ENCODE results near the gene NTM.

The NTM gene

GRCh38 chr11:131800452-131800851 lies 430.0 kb downstream of the NTM start:
- DNase-seq (ENCODE audit: low read depth): no peak
- TF ChIP-seq, protein P1, sequence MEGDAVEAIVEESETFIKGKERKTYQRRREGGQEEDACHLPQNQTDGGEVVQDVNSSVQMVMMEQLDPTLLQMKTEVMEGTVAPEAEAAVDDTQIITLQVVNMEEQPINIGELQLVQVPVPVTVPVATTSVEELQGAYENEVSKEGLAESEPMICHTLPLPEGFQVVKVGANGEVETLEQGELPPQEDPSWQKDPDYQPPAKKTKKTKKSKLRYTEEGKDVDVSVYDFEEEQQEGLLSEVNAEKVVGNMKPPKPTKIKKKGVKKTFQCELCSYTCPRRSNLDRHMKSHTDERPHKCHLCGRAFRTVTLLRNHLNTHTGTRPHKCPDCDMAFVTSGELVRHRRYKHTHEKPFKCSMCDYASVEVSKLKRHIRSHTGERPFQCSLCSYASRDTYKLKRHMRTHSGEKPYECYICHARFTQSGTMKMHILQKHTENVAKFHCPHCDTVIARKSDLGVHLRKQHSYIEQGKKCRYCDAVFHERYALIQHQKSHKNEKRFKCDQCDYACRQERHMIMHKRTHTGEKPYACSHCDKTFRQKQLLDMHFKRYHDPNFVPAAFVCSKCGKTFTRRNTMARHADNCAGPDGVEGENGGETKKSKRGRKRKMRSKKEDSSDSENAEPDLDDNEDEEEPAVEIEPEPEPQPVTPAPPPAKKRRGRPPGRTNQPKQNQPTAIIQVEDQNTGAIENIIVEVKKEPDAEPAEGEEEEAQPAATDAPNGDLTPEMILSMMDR (IDR thresholded peaks at IDR 0.05; ENCODE audit: control insufficient read depth, extremely low read depth, insufficient read depth): no peak
- H3K4me3 ChIP-seq (ENCODE audit: low read depth, low read length): no peak overlapping the region

DNA sequence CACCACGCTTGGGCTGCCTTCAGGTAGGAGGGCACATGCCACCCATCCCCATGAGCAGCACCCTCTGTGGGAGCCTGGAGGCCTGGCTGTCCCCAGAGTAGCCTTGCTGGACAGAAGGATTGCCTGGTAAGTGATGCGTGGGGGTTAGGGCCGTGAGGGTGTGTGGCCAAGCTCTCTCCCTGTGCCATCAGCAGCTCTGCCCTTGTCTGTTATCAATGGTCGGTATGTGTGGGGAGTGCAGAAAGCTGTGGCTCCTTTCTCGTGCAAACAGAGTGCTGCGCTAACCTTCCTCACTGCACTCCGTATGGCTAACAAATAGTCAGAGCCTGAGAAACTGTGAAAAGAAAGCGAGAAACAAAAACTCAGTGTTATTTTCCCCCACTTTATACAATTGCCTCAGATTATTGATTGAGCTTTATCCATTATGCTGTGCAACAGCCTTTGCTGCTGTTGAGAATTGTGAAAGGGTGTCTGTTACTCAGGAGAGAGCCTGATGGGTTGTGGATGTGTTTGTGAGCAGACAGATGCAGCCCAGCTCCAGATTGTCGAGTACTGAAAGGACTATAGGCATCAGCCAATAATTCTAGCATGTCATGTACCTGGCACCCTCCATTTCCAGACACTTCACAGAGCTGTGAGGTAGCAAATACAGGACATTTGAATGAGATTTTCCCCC lies 432.2 kb downstream of the NTM start:
- TF ChIP-seq, protein P1 (IDR thresholded peaks at IDR 0.05; ENCODE audit: control insufficient read depth, extremely low read depth, insufficient read depth): no peak

GRCh38 chr11:131807876-131808275 lies 437.5 kb downstream of the NTM start:
- no peak for DNase-seq (ENCODE audit: low read depth)
- no peak overlapping the region for H3K4me3 ChIP-seq (ENCODE audit: low read depth, low read length)
- TF ChIP-seq, protein P1 (IDR thresholded peaks at IDR 0.05; ENCODE audit: control insufficient read depth, extremely low read depth, insufficient read depth): no peak

More for the DNA sequence above, 432.2 kb downstream of the NTM start:
- no peak overlapping the region for H3K4me3 ChIP-seq (ENCODE audit: low read depth, low read length)
- no peak for DNase-seq (ENCODE audit: low read depth)

DNA sequence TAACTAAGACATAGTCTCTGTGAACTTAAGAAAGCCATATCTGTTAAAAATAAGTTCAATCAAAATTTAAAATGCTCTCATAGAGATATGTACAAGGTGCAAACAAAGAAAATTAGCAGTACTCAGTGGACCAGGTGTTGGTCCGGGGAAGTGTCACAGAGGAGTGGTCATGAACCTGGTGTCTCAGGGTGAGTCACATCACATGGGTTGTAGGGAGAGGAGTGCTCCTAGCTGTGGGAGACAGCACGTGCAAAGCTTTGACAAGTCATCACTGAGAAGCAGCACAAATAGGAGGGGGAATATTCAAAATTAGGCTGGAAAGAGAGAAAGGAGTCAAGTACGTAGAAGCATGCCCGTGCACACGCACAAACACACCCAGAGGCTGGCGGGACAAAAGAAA lies 438.1 kb downstream of the NTM start:
- TF ChIP-seq, protein P1 (IDR thresholded peaks at IDR 0.05; ENCODE audit: control insufficient read depth, extremely low read depth, insufficient read depth): no peak
- no peak overlapping the region for H3K4me3 ChIP-seq (ENCODE audit: low read depth, low read length)
- no peak for DNase-seq (ENCODE audit: low read depth)

DNA sequence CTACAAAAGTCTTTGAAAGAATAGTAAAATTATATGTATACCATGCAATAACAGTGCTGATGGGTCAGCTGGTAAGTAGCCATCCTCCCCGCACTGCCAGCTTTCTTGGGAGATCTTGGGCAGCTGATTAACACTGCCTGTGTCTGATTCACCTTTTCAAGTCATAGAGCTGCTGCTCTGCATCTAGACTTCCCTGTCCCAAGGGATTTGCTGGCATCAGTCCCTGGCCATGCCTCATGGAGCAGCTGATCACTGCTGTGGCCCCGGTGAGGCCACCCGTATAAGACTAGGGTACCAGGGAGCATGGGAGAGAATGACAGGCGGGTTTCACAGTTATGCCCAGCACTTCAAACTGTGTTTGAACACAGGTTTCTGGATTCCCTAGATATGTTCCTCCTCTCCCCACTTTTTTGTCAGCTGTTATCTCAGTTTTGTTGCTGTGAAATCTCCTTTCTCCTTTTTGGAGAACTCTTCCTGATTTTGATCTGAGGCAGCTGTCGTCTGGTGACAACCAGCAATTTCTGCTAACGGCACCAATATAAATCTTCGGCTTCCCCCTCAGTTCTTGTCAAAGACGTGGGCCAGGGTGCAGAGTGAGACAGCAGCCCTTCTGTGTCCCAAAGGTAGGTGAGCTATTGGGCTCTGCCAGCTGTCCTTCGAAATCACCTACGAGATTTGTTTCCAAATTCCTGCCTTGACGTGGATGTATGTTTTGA lies 438.9 kb downstream of the NTM start:
- no peak overlapping the region for H3K4me3 ChIP-seq (ENCODE audit: low read depth, low read length)
- DNase-seq (ENCODE audit: low read depth): no peak
- TF ChIP-seq, protein P1 (IDR thresholded peaks at IDR 0.05; ENCODE audit: control insufficient read depth, extremely low read depth, insufficient read depth): no peak

DNA sequence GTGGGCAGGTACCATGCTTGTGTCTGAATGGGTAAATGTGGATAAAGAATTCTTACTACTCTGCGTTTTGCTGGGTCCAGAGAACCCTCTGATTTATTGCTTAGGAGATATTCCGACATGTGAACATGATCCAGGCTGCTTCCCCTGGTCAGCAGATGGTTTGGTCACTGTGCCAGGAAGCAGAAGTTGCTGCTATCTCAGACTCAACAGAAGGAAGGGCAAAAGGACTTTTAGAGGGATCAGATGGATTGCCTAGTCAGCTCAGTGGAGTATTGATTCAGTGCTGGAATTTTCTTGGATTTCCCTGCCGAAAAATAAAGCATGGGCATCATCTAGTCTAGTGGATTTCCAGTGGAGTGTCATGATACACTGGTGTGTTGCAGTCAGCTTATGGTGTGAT lies 440.1 kb downstream of the NTM start:
- DNase-seq (ENCODE audit: low read depth): no peak
- H3K4me3 ChIP-seq (ENCODE audit: low read depth, low read length): no peak overlapping the region

More for the DNA sequence above, 440.1 kb downstream of the NTM start:
- TF ChIP-seq, protein P1 (IDR thresholded peaks at IDR 0.05; ENCODE audit: control insufficient read depth, extremely low read depth, insufficient read depth): no peak
